ENCODE results near the gene ST14. TPM values are rescaled to one million over a fixed set of nuclear protein-coding genes. Genes with fewer than 3 reads are reported as not detected.

ST14 gene
- 0.16 and 0.49 TPM in 2 replicates for total RNA-seq

DNA sequence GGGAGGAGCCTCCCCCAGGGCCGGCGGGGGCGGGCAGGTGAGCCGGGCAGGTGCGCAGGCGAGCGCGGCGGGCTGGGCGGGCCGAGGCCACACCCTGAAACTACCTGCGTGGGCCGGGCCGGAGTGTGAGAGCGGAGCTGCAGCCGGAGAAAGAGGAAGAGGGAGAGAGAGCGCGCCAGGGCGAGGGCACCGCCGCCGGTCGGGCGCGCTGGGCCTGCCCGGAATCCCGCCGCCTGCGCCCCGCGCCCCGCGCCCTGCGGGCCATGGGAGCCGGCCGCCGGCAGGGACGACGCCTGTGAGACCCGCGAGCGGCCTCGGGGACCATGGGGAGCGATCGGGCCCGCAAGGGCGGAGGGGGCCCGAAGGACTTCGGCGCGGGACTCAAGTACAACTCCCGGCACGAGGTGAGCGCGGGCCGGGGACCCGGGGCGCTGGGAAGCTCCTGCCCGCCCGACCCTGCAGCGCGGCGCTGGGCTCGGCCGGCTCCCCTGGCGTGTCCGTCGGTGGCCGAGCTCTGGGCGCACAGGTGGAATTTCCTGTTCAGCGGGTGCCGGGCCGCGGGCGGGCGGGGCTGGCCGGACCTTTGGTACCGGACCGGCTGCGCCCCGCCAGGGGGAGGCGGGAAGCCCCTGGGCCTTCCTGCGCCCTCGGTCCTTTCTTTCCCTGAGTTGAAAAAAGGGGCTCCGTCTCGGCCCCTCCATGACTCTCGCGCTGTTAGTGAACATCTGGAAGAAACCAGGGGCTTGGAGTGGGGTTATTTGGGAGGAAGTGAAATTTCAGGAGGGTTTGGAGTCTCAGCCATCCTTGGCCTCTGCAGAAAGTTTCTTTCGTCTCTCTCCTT lies at the start of gene ST14:
TSS of gene ST14 (plus strand) at position 126 of the 841 bp plus-strand sequence. CDS start at position 324, 198 bp downstream.

Small RNA genes within 50 kb of the gene (small RNA-seq; reads per million reads assigned to genes)
- not detected for gene RF00015

Other genes starting within 250 kb of the ST14 start
- gene PRDM10, start 156.9 kb upstream of the ST14 start, total RNA-seq, result 8.3 and 11.4 TPM in 2 replicates
- gene APLP2, start 89.9 kb upstream of the ST14 start, total RNA-seq, result 544 and 676 TPM in 2 replicates
- gene ZBTB44, start 155.1 kb downstream of the ST14 start, total RNA-seq, result 52.6 and 70.9 TPM in 2 replicates

All from hair follicle dermal papilla cell (primary cell).